Astrocyte (in vitro differentiated cells and primary cell): ENCODE results near the gene RPL37A.

Source experiments
- CTCF ChIP-seq: IDR thresholded peaks from 2 replicates; pipeline ENCODE4 v1.5.1; 2011; ENCODE audit warnings: low read depth, mild to moderate bottlenecking, inconsistent platforms, low read length, moderate library complexity; ENCODE audit not compliant: insufficient read depth
- EZH2 ChIP-seq: IDR thresholded peaks from 2 replicates; pipeline ENCODE4 v1.6.1; 2012; ENCODE audit warnings: mild to moderate bottlenecking, low read length, inconsistent platforms; ENCODE audit not compliant: insufficient read depth

GRCh38 chr2:216500572-216500971 is 1.9 kb downstream of the RPL37A start:
- no peak for TF ChIP-seq CTCF
- no peak for TF ChIP-seq EZH2
